Mammary epithelial cell (primary cell): Measurements from ENCODE around the gene HES5.

Experiments used
- EZH2 ChIP-seq: IDR thresholded peaks from 2 replicates; pipeline ENCODE4 v1.6.1; 2012; ENCODE audit warnings: low read length, inconsistent platforms, borderline replicate concordance
- TF ChIP-seq, protein P1 (sequence below), 2 donors: IDR thresholded peaks in 1 of 2; conservative IDR thresholded peaks in 1 of 2; 2 replicates each; pipeline ENCODE4 v1.5.1; 2011 to 2012; ENCODE audit warnings: inconsistent platforms in 2 of 2, low read length in 2 of 2, mild to moderate bottlenecking in 2 of 2, control low read depth in 1 of 2, low read depth in 1 of 2; ENCODE audit not compliant: insufficient read depth in 1 of 2; ENCODE audit errors: extremely low read depth in 1 of 2

DNA sequence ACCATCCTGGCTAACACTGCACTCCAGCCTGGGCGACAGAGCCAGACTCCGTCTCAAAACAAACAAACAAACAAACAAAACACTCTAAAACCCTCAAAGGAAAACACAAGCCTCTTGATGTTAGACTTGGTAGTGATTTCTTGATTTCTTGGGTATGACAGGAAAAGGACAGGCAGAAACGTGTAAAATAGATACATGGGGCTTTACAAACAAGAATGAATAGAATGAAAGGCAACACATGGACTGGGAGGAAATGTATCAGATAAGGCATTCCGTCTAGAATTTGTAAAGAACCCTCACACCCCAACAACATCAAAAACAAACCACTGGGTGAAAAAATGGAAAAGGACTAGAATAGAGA lies 48.7 kb upstream of the HES5 start:
- TF ChIP-seq, protein P1, sequence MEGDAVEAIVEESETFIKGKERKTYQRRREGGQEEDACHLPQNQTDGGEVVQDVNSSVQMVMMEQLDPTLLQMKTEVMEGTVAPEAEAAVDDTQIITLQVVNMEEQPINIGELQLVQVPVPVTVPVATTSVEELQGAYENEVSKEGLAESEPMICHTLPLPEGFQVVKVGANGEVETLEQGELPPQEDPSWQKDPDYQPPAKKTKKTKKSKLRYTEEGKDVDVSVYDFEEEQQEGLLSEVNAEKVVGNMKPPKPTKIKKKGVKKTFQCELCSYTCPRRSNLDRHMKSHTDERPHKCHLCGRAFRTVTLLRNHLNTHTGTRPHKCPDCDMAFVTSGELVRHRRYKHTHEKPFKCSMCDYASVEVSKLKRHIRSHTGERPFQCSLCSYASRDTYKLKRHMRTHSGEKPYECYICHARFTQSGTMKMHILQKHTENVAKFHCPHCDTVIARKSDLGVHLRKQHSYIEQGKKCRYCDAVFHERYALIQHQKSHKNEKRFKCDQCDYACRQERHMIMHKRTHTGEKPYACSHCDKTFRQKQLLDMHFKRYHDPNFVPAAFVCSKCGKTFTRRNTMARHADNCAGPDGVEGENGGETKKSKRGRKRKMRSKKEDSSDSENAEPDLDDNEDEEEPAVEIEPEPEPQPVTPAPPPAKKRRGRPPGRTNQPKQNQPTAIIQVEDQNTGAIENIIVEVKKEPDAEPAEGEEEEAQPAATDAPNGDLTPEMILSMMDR (conservative IDR thresholded peaks at IDR 0.05 in 1 of 2, IDR thresholded peaks at IDR 0.05 in 1 of 2; ENCODE audit: extremely low read depth in 1 of 2, insufficient read depth in 1 of 2, low read depth in 1 of 2, low read length in 2 of 2) = no peak
- no peak for TF ChIP-seq EZH2
